GM12891 (cell line): Measurements from ENCODE around the gene SPDYC.

ENCODE experiments used
- POLR2A ChIP-seq: IDR thresholded peaks from 2 replicates; pipeline ENCODE4 v1.6.1; 2011; ENCODE audit warnings: low read depth, low read length, control low read depth
- POLR2AphosphoS5 ChIP-seq: IDR thresholded peaks from 2 replicates; pipeline ENCODE4 v1.6.1; 2011; ENCODE audit warnings: low read depth, low read length, control low read depth
- POU2F2 ChIP-seq: IDR thresholded peaks from 2 replicates; pipeline ENCODE4 v1.6.1; 2011; ENCODE audit warnings: low read depth, mild to moderate bottlenecking, control low read depth, low read length, moderate library complexity
- SPI1 ChIP-seq: IDR thresholded peaks from 2 replicates; pipeline ENCODE4 v1.6.1; 2011; ENCODE audit warnings: low read depth, low read length, control low read depth
- TAF1 ChIP-seq: IDR thresholded peaks from 2 replicates; pipeline ENCODE4 v1.6.1; 2011; ENCODE audit warnings: low read depth, low read length, control low read depth

- TF ChIP-seq TAF1 (no peak), POLR2AphosphoS5 (no peak), POLR2A (no peak), SPI1 (no peak), POU2F2 (no peak)
These were observed 40.3 kb downstream of the SPDYC start for GRCh38 chr11:65210361-65210731.
